GM12874 (cell line): Measurements from ENCODE around the gene SRSF6.

Experiments used
- TF ChIP-seq, protein P1 (sequence below): IDR thresholded peaks from 2 replicates; pipeline ENCODE4 v1.5.1; 2011; ENCODE audit warnings: low read depth, mild to moderate bottlenecking, control low read depth, low read length, moderate library complexity; ENCODE audit not compliant: insufficient read depth

The SRSF6 gene

DNA sequence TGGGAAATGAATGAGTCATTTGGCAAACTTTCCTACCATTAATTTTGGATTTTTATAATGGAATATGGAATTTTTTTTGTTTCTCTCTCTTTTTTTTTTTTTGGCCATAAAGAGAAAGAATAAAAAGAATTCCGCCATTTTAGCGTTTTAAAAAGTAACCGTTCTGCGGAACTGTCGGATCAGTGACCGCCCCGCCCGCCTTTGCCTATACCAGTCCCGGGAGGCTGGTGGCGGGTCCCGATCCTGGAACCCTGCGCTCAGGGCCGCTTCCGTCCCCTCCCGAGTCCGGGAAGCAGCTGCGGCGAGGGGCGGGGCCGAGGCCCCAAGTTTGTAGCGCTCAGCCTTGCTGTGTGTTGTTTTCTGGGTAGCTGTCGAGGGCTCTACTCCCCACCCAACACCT is 50.4 kb downstream of the SRSF6 start:
- TF ChIP-seq, protein P1, sequence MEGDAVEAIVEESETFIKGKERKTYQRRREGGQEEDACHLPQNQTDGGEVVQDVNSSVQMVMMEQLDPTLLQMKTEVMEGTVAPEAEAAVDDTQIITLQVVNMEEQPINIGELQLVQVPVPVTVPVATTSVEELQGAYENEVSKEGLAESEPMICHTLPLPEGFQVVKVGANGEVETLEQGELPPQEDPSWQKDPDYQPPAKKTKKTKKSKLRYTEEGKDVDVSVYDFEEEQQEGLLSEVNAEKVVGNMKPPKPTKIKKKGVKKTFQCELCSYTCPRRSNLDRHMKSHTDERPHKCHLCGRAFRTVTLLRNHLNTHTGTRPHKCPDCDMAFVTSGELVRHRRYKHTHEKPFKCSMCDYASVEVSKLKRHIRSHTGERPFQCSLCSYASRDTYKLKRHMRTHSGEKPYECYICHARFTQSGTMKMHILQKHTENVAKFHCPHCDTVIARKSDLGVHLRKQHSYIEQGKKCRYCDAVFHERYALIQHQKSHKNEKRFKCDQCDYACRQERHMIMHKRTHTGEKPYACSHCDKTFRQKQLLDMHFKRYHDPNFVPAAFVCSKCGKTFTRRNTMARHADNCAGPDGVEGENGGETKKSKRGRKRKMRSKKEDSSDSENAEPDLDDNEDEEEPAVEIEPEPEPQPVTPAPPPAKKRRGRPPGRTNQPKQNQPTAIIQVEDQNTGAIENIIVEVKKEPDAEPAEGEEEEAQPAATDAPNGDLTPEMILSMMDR: no peak

DNA sequence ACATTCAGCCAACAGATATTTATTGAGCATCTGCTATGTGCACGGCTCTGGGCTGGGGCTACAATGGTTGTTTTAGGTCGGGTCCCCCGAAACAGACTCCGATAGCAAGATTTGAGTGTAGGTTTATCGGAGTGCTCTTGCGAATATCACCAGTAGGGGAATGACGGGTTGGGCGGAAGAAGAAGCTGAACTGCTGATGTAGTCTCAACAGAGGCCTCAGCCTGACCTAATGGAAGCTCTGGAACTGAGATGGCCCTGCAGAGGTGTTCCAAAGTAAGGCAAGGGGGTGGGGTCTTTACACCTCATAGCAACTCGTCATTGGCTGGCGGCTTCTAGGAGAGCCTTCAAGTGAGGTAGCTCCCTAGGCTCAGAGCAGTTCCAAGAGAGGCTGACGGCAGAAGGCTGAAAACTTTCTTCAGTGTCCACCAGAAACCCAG is 50.9 kb downstream of the SRSF6 start:
- TF ChIP-seq, protein P1: no peak

DNA sequence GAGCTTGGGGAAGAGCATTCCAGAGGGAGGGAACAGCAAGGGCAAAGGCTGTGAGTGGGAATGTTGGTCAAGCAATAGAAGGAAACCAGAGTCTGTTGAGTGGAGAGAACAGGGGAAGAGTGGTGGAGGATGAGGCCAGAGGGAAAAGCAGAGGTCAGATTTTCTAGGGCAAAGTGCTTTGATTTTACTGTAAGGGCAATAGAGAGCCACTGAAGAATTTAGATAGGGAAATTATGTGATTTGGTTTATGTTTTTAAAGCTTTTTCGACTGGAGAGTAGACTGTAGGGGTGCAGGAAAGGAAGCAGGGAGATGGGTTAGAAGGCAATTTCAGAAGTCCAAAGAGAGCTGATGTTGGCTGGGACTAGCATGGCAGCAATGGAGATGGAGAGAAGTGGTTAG is 54.2 kb downstream of the SRSF6 start:
- TF ChIP-seq, protein P1: no peak

DNA sequence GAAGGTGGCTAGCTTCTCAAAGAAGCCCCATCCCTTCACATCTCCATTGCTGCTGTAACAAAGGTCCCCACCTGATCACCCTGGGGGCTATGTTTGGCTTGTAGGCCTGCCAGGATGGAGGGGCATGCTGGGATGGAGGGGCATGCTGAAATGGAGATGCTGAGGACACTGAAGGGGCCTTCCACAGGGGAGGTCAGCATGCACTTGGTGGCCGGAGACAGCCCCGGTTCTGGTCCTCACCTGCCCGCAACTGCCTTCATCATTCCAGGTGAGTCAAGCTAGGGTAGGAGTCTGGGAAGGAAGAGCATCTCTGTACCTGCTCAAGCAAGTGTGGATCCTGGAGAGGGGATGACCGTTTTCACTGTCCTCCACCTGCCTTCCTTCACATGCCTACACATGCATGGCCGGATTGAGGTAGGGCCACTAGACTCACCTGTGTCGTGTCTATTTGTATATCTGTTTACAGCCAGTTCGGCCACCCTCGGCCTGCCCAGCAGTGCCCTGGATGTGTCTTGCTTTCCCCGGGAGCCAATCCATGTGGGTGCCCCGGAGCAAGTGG is 55.8 kb downstream of the SRSF6 start:
- TF ChIP-seq, protein P1: no peak
